DND-41 (cell line): ENCODE results near the gene TCEA2.

Experiments used
- ATAC-seq: fragments of 200-7000 bp; cut with Tn5 transposase; 3 replicates; pipeline ENCODE4 v1.9.1; 2021; ENCODE audit warnings: low read depth; ENCODE audit not compliant: insufficient read depth
- DNase-seq: peaks from one replicate; pipeline ENCODE4 v3.0.0-alpha.2; 2020
- H2AFZ ChIP-seq: 2 replicates; pipeline ENCODE4 v1.6.0; 2012; ENCODE audit warnings: low read depth, low read length
- H3K27ac ChIP-seq: 2 replicates; pipeline ENCODE4 v1.5.1; 2012; ENCODE audit warnings: low read length, inconsistent platforms
- H3K27me3 ChIP-seq: fragments of 200-600 bp; sonication (generic); 2 replicates; pipeline ENCODE4 v1.6.0; 2012; ENCODE audit warnings: low read length, mild to moderate bottlenecking, inconsistent platforms; ENCODE audit not compliant: insufficient read depth, poor library complexity
- H3K36me3 ChIP-seq: 2 replicates; pipeline ENCODE4 v1.5.1; 2012; ENCODE audit warnings: low read length, inconsistent platforms; ENCODE audit not compliant: insufficient read depth
- H3K4me1 ChIP-seq: 2 replicates; pipeline ENCODE4 v1.5.1; 2012; ENCODE audit warnings: mild to moderate bottlenecking, low read length; ENCODE audit not compliant: insufficient read depth
- H3K4me2 ChIP-seq: 2 replicates; pipeline ENCODE4 v1.6.0; 2012; ENCODE audit warnings: mild to moderate bottlenecking, moderate library complexity, low read length, inconsistent platforms; ENCODE audit not compliant: insufficient read depth
- H3K4me3 ChIP-seq, 2 experiments: fragments of 200-600 bp in 1 of 2; shearing (Covaris generic) in 1 of 2; 2 replicates each; pipeline ENCODE4 v1.5.1; 2012 to 2016; ENCODE audit warnings: inconsistent platforms in 2 of 2, low read length in 2 of 2, mild to moderate bottlenecking in 2 of 2, low read depth in 1 of 2, moderate library complexity in 1 of 2
- H3K79me2 ChIP-seq: 2 replicates; pipeline ENCODE4 v1.6.0; 2012; ENCODE audit warnings: low read length, inconsistent platforms; ENCODE audit not compliant: insufficient read depth
- H3K9ac ChIP-seq: 2 replicates; pipeline ENCODE4 v1.6.0; 2012; ENCODE audit warnings: low read depth, mild to moderate bottlenecking, inconsistent platforms, low read length, moderate library complexity
- H3K9me3 ChIP-seq: 2 replicates; pipeline ENCODE4 v1.5.1; 2012; ENCODE audit warnings: low read length, moderate library complexity, mild to moderate bottlenecking, inconsistent platforms; ENCODE audit not compliant: insufficient read depth, severe bottlenecking
- H4K20me1 ChIP-seq: 2 replicates; pipeline ENCODE4 v1.6.0; 2012; ENCODE audit warnings: low read length; ENCODE audit not compliant: insufficient read depth
- CTCF ChIP-seq: IDR thresholded peaks from 2 replicates; pipeline ENCODE4 v1.5.1; 2012; ENCODE audit warnings: borderline replicate concordance, low read length, moderate library complexity, mild to moderate bottlenecking; ENCODE audit not compliant: poor library complexity, severe bottlenecking; ENCODE audit errors: extremely low read depth
- EZH2 ChIP-seq: IDR thresholded peaks from 3 replicates; pipeline ENCODE4 v1.6.1; 2012; ENCODE audit warnings: borderline replicate concordance, low read depth, mild to moderate bottlenecking, moderate library complexity, low read length, inconsistent platforms; ENCODE audit not compliant: severe bottlenecking

TCEA2 gene

GRCh38 chr20:64078934-64079272 lies 15.9 kb downstream of the TCEA2 start:
- peaks cover 12% of the 10 kb centered on the region for H3K27me3 ChIP-seq
- H4K20me1 ChIP-seq, result peaks cover 33% of the 10 kb centered on the region
- ATAC-seq (no peak), DNase-seq (no peak)
- peak overlapping the region; percentile 77 for H2AFZ ChIP-seq
- H3K36me3 ChIP-seq, result peaks cover 18% of the 10 kb centered on the region
- H3K4me1 ChIP-seq, result peaks cover 34% of the 10 kb centered on the region
- peaks cover 12% of the 10 kb centered on the region for H3K79me2 ChIP-seq
- H3K4me2 ChIP-seq, result peak overlapping the region; percentile 92
- no peaks in the 10 kb centered on the region for H3K9me3 ChIP-seq
- H3K4me3 ChIP-seq, result peak overlapping the region; percentile 64 to 86
- H3K9ac ChIP-seq, result peak overlapping the region; percentile 76
- no peak for TF ChIP-seq EZH2
- TF ChIP-seq CTCF, result no peak
- H3K27ac ChIP-seq, result peak overlapping the region; percentile 53

- Histone ChIP-seq H3K4me3 (peak within 1 kb of the TSS; percentile 64 to 86), H3K4me2 (peak within 1 kb of the TSS; percentile 92), H3K36me3 (peaks cover 13% of the 10 kb centered on the region), H3K9me3 (no peaks in the 10 kb centered on the region), H3K9ac (peak within 1 kb of the TSS; percentile 76), H3K4me1 (peaks cover 39% of the 10 kb centered on the region), H3K27me3 (peaks cover 17% of the 10 kb centered on the region), H2AFZ (peak within 1 kb of the TSS; percentile 82), H4K20me1 (peaks cover 30% of the 10 kb centered on the region), H3K27ac (peak within 1 kb of the TSS; percentile 53), H3K79me2 (peaks cover 12% of the 10 kb centered on the region)
- peak; percentile 77 for DNase-seq
- TF ChIP-seq EZH2, result no peak
- TF ChIP-seq CTCF, result peak; percentile 17
- ATAC-seq, result peak; percentile 38
Observed at GRCh38 chr20:64079273-64080012, 16.4 kb downstream of the TCEA2 start, which contains the start of gene RGS19. Gene RGS19 (minus strand): TSS chr20:64079518. CDS start chr20:64076886, 2,632 bp downstream.

GRCh38 chr20:64080013-64080812 lies 17.2 kb downstream of the TCEA2 start, which contains the start of gene OPRL1:
Gene OPRL1 (plus strand): TSS chr20:64080082. CDS start chr20:64092721, 12,639 bp downstream.
- Histone ChIP-seq H3K79me2 (peaks cover 12% of the 10 kb centered on the region), H3K27me3 (peaks cover 25% of the 10 kb centered on the region), H3K4me2 (peak within 1 kb of the TSS; percentile 92), H3K9ac (peak within 1 kb of the TSS; percentile 76), H2AFZ (peak within 1 kb of the TSS; percentile 82), H3K9me3 (no peaks in the 10 kb centered on the region), H3K27ac (peak within 1 kb of the TSS; percentile 53), H3K4me3 (peak within 1 kb of the TSS; percentile 64 to 86), H3K36me3 (peaks cover 6% of the 10 kb centered on the region), H3K4me1 (peaks cover 43% of the 10 kb centered on the region), H4K20me1 (peaks cover 30% of the 10 kb centered on the region)
- ATAC-seq (no peak; the same call in 2 of the 3 replicates), DNase-seq (no peak)
- TF ChIP-seq CTCF, result no peak
- no peak for TF ChIP-seq EZH2
